Measurements from ENCODE around the gene CASP9. TPM values are rescaled to one million over a fixed set of nuclear protein-coding genes. Genes with fewer than 3 reads are reported as not detected.

CASP9 gene
- total and polyA plus RNA-seq, 10 of the 15 experiments (the other 5 are each of a cell fraction or from before 2014, with no cell fraction given): 2.7 to 14.6 (median 7.6) TPM

- Histone ChIP-seq H3K27ac (ENCODE audit: control insufficient read depth, insufficient read depth) (no peak overlapping the region), H3K36me3 (ENCODE audit: control insufficient read depth in 2 of 2, insufficient read depth in 2 of 2, low read length in 1 of 2) (no peaks in the 10 kb centered on the region), H3K9ac (ENCODE audit: control insufficient read depth, insufficient read depth, low read length) (no peak overlapping the region), H3K27me3 (replicated peaks in 1 of 2; ENCODE audit: control insufficient read depth in 2 of 2, insufficient read depth in 2 of 2, low read length in 1 of 2) (no peaks in the 10 kb centered on the region), H2AFZ (ENCODE audit: control insufficient read depth, low read depth, low read length) (no peak overlapping the region), H3K79me2 (ENCODE audit: control insufficient read depth, insufficient read depth, low read length) (no peaks in the 10 kb centered on the region), H3K9me3 (replicated peaks; ENCODE audit: control insufficient read depth, insufficient read depth, low read length) (no peaks in the 10 kb centered on the region; the same call in 2 of the 3 replicates), H3K4me1 (ENCODE audit: control insufficient read depth, insufficient read depth, low read length) (no peaks in the 10 kb centered on the region), H3K4me2 (ENCODE audit: control insufficient read depth, insufficient read depth) (no peak overlapping the region), H3K4me3 (no peak overlapping the region), H4K20me1 (ENCODE audit: control insufficient read depth, insufficient read depth) (no peaks in the 10 kb centered on the region)
- ChIA-PET CTCF (interaction anchor here (1.6 kb wide), 1 partner anchor 126 kb away, joined by 5 read pairs; no protein-coding TSS in a partner anchor), RAD21 (ENCODE audit: unreplicated experiment) (no interaction called here), SMC1A (ENCODE audit: uncharacterized antibody, unreplicated experiment) (interaction anchor here (2.2 kb wide), 1 partner anchor 126 kb away, joined by 6 read pairs; no protein-coding TSS in a partner anchor), POLR2A (no interaction called here)
- no peak for DNase-seq (ENCODE audit: low read depth, low spot score)
- BruUV-seq (replicated peaks): no TSS peak
- TF ChIP-seq SMAD5 (IDR thresholded peaks at IDR 0.05; ENCODE audit: low read depth): no peak
- no peak for TF ChIP-seq EZH2 (IDR thresholded peaks at IDR 0.05; ENCODE audit: borderline replicate concordance, control insufficient read depth, low read depth, low read length)
- no peak for TF ChIP-seq SIN3A (IDR thresholded peaks at IDR 0.05; ENCODE audit: low read depth, low read length)
- no peak for TF ChIP-seq FOXM1 (IDR thresholded peaks at IDR 0.05; ENCODE audit: low read depth, low read length)
- TF ChIP-seq FOXK2 (IDR thresholded peaks at IDR 0.05): no peak
- TF ChIP-seq SPI1 (IDR thresholded peaks at IDR 0.05; ENCODE audit: borderline replicate concordance, insufficient read depth, low read depth, low read length): no peak
- TF ChIP-seq RUNX3 (IDR thresholded peaks at IDR 0.05; ENCODE audit: low read length): no peak
- TF ChIP-seq GATAD2B (conservative IDR thresholded peaks at IDR 0.05; ENCODE audit: low read depth): no peak
- TF ChIP-seq BRCA1 (IDR thresholded peaks at IDR 0.05; ENCODE audit: low read depth, low read length): no peak
- no peak for TF ChIP-seq HCFC1 (IDR thresholded peaks at IDR 0.05; ENCODE audit: low read length)
- no peak for TF ChIP-seq ZNF384 (IDR thresholded peaks at IDR 0.05; ENCODE audit: borderline replicate concordance, low read depth, low read length)
- ATAC-seq: no peak
- no peak for FAIRE-seq
- 74% methylated on average over 3 of the region's 3 CpGs for WGBS (ENCODE audit: insufficient coverage, insufficient replicate concordance, low lambda C conversion rate, missing lambda C conversion rate)
- in situ Hi-C loops (cut with MboI): no loop called here
- intact Hi-C loops (cut with micrococcal nuclease; ENCODE audit: unreplicated experiment): no loop called here
These were observed 75.0 kb downstream of the CASP9 start for GRCh38 chr1:15448877-15449462.

Data from GM12878 (cell line).